Fibroblast of skin of left quadriceps (primary cell): ENCODE results near the gene PKN1.
"Not testable (repeated sequence)": the region's sequence is repeated elsewhere in the genome, so short reads cannot be mapped to it uniquely, and the experiment has no call there.

Experiments used
- DNase-seq, 2 experiments: peaks; one replicate each; pipeline ENCODE4 v3.0.0-alpha.2; 2013; ENCODE audit warnings: low read depth in 2 of 2

PKN1 gene

DNA sequence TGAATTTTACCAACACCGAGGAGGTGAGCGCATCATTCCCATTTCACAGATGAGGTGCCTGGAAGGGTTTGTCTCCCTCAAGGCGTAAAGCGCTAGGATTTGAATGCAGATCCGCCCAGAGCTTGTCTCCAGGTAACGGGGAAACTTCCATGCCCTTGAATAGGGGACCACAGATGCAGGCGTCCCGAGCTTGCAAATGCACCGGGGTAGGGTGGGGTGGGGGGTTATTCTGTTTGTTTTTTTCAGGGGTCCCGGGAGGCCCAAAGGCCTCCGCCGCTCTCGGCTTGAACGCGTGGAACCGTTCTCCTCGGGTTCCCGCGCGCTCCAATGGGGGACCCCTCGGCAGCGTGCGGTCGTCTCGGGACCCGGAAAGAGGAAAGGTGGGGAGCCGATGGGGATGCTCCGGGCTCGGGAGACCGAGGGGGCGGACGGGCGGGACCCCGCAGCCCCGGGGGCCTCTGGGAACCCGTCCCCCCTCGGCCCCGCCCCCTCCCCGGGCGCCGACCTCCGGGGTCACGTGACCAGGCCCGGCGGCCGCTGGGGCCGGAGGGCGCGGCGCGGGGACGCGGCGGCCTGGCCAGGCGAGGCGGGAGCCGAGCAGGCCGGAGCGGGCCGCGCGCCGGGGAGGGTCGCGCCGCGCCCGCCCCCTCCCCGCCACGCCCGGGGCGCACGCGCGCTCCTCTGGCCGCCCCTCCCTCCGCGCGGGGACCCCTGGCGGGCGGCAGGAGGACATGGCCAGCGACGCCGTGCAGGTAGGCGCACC is at the start of gene PKN1:
PKN1 (plus strand) TSS at position 516 of the 763 bp plus-strand sequence; CDS start at position 732, 216 bp downstream.
- no peak for DNase-seq

DNA sequence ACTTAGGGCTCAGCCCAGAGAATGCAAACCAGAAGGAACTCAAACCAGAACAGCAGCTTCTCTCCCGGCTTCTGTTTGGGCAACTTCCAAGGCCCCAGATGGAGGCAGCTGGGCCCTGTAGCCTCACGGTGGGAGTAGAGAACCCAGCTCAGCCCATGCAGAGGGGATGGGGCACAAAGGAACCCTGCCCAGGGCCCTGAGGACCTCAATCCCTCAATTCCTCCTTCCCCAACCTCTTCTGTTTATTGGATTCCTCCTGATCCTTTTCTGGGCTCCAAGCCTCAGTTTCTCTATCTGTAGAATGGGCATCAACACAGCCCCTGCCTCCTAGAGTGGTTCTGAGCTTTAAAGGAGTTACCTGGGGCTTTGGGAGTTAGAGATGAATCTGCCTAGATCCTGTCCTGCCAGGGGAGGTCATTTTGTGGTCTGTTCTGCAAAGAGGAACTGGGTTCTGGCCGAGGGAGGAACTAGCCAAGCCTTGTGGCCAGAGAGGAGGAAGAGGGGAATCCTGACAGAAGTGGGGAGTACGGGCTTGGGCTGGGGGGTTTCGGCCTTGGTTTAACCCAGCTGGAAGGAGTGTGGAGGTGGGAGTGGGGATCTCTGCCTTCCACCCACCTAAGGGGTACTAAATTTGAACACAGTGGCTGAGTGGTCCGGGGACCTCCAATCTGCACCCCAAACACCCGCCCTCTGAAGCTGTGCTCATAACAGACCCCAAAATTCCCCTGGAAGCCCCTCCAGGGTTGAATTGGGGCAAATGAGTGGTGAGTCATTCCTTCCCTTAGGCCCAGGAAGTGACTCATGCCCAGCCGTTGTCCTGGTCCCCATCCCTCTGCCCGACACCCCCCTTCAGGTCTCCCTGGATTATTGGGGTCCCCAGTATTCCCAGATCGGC is 49.2 kb upstream of the PKN1 start:
- DNase-seq = no peak

DNA sequence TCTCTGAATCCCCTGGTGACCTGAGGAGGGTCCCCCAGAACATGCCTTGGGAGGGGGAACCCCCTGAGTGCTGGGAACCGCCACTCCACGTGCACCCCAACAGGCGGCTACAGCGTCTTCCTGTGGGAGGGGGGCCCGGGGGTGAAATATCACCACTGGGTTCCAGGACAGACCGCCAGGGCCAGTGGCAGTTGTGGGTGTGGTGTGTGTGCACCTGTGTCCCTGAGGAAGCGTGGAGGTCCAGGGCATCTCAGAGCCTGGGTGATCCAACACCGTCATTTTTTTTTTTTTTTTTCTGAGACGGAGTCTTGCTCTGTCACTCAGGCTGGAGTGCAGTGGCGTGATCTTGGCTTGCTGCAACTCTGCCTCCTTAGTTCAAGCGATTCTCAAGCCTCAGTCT is 47.6 kb upstream of the PKN1 start:
- no peak for DNase-seq

DNA sequence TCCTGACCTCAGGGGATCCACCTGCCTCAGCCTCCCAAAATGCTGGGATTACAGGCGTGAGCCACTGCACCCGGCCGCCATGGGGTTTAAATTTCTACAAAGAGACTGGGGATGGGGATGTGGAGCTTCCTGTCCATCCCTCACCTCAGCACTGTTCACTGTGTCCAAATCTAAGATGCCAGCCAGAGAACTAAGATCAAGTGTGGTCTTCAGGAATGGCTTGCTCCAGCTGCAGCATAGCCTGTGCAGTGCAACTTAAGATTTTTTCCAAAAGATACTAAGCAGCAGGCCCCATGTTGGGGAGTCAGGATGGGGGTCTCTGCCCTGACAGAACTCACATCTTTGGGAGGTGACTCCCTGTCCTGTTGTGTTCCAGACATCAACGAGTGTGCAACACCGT is 42.6 kb upstream of the PKN1 start:
- DNase-seq = no peak

DNA sequence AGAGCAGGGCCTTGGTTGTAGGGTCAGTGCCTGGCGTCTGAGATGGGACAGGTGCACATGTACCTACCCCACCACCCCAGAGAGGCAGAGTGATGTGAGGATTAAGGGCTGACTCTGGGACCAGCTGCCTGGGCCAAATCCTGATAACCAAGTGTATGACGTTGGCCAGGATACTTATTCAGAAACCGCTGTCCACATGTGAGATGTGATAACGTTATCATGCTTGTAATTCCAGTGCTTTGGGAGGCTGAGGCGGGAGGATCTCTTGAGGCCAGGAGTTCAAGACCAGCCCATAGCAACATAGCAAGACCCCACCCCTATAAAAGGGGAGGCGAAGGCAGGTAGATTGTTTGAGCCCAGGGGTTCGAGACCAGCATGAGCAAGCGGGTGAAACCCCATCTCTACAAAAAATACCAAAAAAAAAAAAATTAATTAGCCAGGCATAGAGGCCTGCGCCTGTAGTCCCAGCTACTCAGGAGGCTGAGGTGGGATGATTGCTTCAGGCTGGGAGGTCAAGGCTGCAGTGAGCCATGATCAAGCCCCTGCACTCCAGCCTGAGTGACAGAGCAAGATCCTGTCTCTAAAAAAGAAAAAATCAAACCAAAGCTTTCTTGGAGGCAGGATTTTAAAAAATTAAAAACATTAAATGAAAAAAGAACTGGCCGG is 41.8 kb upstream of the PKN1 start:
- no peak for DNase-seq

DNA sequence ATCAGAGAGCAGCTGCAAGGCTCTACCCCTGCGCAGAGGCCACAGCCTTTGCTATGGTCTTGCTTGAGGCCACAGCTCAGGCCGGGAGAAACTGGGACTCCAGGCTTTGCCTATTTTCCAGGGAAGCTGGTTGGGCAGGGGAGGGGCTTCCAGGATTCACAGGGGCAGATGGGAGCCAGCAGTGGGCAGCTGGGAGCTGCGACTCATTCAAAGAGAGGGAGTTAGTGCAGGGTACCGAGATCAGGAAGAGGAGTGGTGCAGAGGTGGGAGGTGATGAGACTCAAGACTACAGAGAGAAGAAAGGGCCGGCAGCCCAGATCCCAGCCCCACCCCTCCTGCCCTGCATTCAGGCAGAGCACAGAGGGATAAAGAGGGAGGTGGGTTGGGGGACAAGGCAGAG is 39.8 kb upstream of the PKN1 start:
- DNase-seq = no peak

DNA sequence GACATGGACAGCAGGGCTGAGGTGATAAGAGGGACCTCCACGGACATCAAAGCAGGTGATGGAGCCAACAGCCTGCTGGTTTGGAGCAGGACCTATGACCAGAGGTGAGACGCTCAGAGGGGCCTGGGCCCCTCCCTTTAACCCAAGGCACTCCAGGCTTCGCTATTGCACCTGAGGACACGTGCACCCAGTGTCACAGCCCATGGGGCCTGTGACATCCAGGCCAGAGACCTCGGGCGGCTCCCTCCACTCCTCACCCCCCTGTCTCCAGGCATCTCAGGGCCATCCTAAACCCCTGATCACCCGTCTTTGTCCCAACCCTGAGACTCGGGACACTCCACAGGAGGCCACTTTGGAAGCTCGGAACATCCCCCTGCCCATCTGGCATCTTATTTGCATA is 38.9 kb upstream of the PKN1 start:
- DNase-seq = no peak

DNA sequence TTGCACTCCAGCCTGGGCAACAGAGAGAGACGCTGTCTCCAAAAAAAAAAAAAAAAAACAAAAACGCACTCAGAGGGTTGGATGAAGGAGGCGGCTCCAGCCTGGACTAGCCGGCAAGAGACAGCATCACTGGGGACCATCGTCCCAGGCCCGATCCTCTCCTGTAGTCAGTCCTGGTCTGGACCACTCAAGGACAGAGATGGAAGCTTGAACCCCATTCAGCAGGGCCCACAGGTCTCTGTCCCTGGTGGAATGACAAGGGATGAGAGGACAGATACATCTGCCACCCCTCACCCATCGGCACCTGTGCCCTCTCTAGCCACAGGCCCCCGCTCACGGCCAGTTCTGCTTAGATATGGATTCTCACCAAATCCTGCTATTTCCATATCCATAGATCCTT is 37.8 kb upstream of the PKN1 start:
- DNase-seq = no peak

DNA sequence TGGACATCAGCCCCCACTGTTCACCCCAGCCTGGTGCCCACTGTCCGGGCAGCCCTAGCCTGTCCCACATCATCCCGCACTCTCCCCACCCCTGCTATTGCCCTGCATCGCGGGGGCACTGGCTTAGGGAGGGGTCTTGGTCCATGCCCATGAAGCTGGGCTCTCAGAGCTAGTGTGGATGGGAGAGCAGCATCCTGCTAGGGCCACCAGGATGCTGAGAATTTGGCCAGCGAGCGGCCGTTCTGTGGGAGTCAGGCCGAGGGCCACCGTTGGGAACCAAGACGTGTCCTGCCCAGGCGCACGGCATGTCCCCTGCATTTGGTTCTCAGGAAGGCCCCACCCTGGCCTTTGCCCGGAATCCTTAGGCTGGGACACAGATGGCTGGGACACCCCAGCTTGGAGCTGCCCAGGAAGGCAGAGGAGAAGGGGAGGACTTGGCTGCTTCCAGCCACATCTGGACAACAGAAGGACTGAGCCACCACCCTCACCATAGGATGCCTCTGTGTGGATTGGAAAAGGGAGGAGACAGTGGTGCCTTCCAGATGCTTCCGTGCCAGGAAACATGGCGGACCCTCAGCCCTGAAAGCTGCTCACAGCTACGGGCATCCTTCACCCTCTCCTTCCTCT is 37.3 kb upstream of the PKN1 start:
- no peak for DNase-seq

DNA sequence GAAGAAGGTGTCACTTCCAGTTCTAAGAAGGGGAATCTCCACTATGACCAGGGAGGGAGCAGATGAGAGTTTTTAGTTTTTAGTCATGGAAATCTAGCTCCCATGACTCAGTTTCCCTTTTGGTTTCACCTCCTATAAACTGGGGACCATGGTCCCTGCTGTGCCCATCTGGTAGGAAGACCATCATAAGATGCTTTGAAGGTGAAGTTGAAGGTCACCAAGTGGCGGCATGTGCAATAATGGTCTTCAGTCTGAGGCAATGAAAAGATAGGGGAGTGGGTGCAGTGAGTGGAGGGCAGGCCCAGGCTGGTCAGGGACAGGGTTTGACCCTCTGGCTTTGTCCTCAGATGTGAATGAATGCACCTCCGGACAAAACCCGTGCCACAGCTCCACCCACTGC is 36.4 kb upstream of the PKN1 start:
- DNase-seq = not testable (repeated sequence)

DNA sequence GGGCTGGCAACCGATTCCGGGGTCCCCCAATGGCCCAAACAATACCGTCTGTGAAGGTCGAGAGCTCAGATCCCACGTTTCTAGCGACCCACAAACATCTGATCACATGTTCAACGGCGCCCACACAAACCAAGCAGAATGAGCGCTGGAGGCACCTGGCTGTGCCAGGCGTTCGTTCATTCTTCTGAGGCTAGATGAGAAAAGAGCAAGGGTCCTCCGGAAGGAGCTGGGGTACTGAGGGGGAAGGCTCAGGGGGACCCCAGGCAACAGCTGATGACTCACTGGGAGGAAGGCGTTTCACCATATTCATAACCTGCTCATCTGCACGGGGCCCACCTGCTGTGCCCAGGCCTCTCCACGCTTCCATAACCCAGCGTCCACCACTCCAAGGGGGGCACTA is 35.9 kb upstream of the PKN1 start:
- DNase-seq = not testable (repeated sequence)

DNA sequence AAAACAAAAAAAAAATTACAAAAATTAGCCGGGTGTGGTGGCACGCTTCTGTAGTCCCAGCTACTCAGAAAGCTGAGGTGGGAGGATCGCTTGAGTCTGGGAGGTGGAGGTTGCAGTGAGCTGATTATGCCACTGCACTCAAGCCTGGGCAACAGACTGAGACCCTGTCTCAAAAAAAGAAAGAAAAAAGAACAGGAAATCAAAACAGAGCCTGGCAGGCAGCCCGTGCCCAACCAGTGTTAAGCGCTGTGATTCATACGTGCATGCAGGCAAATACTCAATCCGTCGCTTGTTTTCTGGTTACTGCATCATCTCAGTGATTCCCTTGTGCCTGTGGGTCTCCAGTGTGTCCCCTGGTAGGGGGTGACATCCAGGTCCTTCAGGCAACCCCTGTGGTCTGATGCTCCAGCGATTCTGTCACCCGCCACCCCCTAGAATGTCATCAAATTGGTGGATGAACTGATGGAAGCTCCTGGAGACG is 32.1 kb upstream of the PKN1 start:
- DNase-seq = no peak

DNA sequence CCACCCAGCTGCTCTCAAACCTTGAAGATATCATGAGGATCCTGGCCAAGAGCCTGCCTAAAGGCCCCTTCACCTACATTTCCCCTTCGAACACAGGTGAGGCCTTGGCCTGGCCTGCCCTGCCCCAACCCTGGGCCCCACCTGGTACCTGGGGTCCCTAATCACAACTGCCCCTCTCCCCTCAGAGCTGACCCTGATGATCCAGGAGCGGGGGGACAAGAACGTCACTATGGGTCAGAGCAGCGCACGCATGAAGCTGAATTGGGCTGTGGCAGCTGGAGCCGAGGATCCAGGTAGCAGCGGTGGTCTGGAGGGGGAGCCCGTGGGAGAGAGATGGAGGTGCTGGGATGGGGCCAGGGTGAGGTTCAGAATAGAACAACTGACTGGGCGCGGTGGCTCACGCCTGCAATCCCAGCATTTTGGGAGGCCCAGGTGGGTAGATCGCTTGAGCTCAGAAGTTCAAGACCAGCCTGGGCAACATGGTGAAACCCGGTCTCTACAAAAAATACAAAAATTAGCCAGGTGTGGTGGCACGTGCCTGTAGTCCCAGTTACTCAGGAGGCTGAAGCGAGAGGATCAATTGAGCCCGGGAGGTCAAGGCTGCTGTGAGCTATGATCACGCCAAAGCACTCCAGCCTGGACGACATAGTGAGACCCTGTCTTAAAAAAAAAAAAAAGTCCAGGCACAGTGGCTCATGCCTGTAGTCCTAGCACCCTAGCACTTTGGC is 31.5 kb upstream of the PKN1 start:
- no peak for DNase-seq

DNA sequence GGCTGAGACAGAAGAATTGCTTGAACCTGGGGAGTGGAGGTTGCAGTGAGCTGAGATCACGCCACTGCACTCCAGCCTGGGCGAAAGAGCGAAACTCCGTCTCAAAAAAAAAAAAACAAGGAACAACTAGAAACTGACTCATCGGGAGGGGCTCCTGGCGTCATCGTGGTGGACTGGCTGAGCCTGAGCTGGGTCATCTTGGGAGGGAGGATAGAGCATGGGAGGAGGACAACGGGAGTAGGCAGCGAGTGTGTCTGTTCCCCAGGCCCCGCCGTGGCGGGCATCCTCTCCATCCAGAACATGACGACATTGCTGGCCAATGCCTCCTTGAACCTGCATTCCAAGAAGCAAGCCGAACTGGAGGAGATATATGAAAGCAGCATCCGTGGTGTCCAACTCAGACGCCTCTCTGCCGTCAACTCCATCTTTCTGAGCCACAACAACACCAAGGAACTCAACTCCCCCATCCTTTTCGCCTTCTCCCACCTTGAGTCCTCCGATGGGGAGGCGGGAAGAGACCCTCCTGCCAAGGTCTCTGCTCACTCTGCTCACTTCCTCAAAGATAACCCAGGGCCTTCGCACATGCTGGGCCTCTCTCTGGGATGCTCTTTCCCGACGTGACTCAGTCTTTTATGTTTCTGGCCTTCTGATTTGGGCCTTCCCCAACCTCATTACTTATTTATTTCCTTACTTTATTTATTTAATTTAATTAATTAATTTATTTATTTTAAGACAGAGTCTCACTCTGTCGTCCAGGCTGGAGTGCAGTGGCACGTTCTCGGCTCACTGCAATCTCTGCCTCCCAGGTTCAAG is 30.6 kb upstream of the PKN1 start:
- DNase-seq = no peak

DNA sequence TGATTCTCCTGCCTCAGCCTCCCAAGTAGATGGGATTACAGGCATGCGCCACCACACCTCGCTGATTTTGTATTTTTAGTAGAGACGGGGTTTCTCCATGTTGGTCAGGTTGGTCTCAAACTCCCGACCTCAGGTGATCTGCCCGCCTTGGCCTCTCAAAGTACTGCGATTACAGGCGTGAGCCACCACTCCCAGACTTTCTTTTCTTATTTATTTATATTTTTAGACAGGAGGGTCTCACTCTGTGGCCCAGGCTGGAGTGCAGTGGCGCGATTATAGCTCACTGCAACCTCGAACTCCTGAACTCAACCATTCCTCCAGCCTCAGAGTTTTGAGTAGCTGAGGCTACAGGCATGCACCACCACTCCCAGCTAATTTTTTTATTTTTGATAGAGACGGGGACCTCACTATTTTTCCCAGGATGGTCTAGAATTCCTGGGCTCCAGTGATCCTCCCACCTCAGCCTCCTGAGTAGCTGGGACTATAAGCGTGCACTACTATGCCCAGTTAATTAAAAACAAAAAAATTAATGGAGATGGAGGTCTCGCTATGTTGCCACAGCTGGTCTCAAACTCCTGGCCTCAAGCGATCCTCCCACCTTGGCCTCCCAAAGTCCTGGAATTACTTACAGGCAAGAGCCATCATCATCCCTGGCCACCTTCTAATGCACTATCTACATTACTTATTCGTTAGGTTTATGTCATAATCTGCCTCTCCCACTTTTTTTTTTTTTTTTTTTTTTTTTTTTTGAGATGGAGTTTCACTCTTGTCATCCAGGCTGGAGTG is 29.8 kb upstream of the PKN1 start:
- not testable (repeated sequence) for DNase-seq

DNA sequence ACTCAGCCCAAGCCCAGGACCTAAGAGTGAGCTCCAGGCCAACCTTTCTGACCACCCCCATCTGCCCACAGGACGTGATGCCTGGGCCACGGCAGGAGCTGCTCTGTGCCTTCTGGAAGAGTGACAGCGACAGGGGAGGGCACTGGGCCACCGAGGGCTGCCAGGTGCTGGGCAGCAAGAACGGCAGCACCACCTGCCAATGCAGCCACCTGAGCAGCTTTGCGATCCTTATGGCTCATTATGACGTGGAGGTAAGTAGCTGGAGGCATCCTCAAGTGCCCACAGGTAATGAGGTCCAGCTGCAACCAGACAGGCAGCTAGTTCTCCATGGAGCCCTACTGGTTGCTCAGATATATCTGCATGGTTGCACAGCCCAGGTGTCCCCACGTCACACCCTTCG is 28.8 kb upstream of the PKN1 start:
- DNase-seq = no peak

DNA sequence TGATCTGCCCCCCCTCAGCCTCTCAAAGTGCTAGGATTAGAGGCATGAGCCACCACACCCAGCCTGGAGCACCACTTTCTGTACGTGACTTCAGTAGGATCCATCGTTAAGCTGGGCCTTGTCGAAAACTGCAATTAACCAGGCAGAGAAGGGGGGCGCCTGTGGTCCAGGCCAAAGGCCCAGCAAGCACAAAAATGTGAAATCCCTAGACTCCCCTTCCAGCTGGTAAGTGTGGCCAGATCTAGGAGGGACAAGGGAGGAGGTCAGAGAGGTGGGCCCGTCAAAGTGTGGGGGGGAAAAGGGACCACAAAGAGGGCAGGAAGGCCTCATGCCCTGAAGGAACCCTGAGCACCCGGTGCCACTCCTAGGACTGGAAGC is 27.7 kb upstream of the PKN1 start:
- no peak for DNase-seq

DNA sequence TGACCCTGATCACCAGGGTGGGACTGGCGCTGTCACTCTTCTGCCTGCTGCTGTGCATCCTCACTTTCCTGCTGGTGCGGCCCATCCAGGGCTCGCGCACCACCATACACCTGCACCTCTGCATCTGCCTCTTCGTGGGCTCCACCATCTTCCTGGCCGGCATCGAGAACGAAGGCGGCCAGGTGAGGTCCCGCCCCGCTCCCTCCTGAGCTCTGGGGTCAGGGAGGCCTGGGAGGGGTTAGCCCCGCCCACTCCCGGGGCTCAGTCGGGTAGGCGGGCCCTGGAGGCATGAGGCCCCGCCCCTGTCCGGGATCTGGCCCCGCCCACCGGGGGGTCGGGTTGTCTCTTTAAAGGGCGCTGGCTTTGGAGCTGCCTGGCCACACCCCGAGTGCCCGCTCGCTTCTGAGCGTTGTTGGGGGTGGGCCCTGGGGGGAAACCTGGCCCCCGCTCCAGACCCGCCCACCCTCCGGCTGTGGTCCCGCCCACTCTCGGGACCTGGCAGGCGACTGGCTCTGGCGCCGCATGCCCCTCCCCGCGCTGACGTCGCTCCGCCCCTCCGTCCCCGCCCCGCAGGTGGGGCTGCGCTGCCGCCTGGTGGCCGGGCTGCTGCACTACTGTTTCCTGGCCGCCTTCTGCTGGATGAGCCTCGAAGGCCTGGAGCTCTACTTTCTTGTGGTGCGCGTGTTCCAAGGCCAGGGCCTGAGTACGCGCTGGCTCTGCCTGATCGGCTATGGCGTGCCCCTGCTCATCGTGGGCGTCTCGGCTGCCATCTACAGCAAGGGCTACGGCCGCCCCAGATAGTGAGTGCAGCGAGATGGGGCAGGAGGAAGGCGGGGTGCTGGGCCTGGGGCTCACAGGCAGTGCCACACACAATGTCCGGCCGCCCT is 27.1 kb upstream of the PKN1 start:
- DNase-seq = peak; percentile 59 to 62
